Gastrocnemius medialis (tissue), 4 donors: ENCODE measurements around the gene PDGFC. TPM values are rescaled to one million over a fixed set of nuclear protein-coding genes. Genes with fewer than 3 reads are reported as not detected.

ENCODE experiments used
- ATAC-seq, 2 donors: fragments of 150-250 bp; one replicate each; pipeline ENCODE4 v1.9.1; 2016
- DNase-seq, 2 donors: peaks; one replicate each; pipeline ENCODE4 v3.0.0-alpha.2; 2019
- H3K27ac ChIP-seq, 4 donors: fragments of 200-600 bp; sonication (generic); 1 replicate in 1 of 4; 2 replicates in 3 of 4; pipeline ENCODE4 v1.5.1; 2016 to 2018; ENCODE audit warnings: mild to moderate bottlenecking in 2 of 4, moderate library complexity in 1 of 4
- H3K27me3 ChIP-seq, 3 donors: fragments of 200-600 bp; sonication (generic) in 2 of 3; 1 replicate in 1 of 3; 2 replicates in 2 of 3; pipeline versions ENCODE4 v1.5.1 to v1.6.0; 2016 to 2019; ENCODE audit warnings: mild to moderate bottlenecking in 1 of 3, moderate library complexity in 1 of 3
- H3K36me3 ChIP-seq, 2 donors: fragments of 200-600 bp; sonication (generic) in 1 of 2; one replicate each; pipeline ENCODE4 v1.5.1; 2017 to 2018
- H3K4me1 ChIP-seq, 2 donors: fragments of 200-600 bp; sonication (generic) in 1 of 2; one replicate each; pipeline ENCODE4 v1.5.1; 2016 to 2017; ENCODE audit warnings: mild to moderate bottlenecking in 2 of 2
- H3K4me3 ChIP-seq, 4 donors: fragments of 200-600 bp; sonication (generic) in 3 of 4; 1 replicate in 1 of 4; 2 replicates in 3 of 4; pipeline ENCODE4 v1.5.1; 2016 to 2019; ENCODE audit warnings: mild to moderate bottlenecking in 2 of 4
- H3K9me3 ChIP-seq, 3 donors: fragments of 200-600 bp; sonication (generic) in 2 of 3; 1 replicate in 1 of 3; 2 replicates in 2 of 3; pipeline ENCODE4 v1.5.1; 2016 to 2019
- CTCF ChIP-seq, 5 experiments: fragments of 450-650 bp in 3 of 5; fragments of 200-600 bp in 2 of 5; sonication (generic) in 2 of 5; IDR thresholded peaks in 4 of 5; conservative IDR thresholded peaks in 1 of 5; 1 replicate in 4 of 5; 2 replicates in 1 of 5; pipeline ENCODE4 v1.5.1; 2016 to 2019; ENCODE audit warnings: antibody characterized with exemption in 5 of 5, mild to moderate bottlenecking in 3 of 5, moderate library complexity in 3 of 5
- POLR2A ChIP-seq, 2 donors: fragments of 450-650 bp; IDR thresholded peaks; one replicate each; pipeline ENCODE4 v1.6.1; 2017; ENCODE audit warnings: antibody characterized with exemption in 2 of 2, mild to moderate bottlenecking in 2 of 2, moderate library complexity in 2 of 2
- in situ Hi-C, 4 donors: fragments of 200-750 bp; cut with MboI; loops; one replicate each; pipeline versions ENCODE4 v1.15.0 to v1.8.0; 2017; ENCODE audit warnings: low sequenced_read_pairs in 4 of 4
- intact Hi-C: fragments of 100-400 bp; cut with DNase I; formaldehyde crosslinking; loops from one replicate; pipeline ENCODE4 v1.15.1; 2023; ENCODE audit warnings: low total_unique reads
- total RNA-seq, 4 donors: library from RNA; depleted of rRNA; stranded (reverse); fragments of >200 nt; gene quantifications; one replicate each; pipeline versions ENCODE4 v1.1.0 to v1.2.3, GENCODE V29; 2016

PDGFC gene
- total RNA-seq, 4 donors from 2014 or later, result 4.4 to 10.7 (median 6.3) TPM

GRCh38 chr4:156764145-156764544, 207.5 kb downstream of the PDGFC start:
- DNase-seq (no peak), ATAC-seq (no peak)
- no peaks in the 10 kb centered on the region for H3K9me3 ChIP-seq
- H3K4me3 ChIP-seq, result no peak overlapping the region
- intact Hi-C loops (no loop called here), in situ Hi-C loops (no loop called here)
- no peak overlapping the region for H3K27ac ChIP-seq
- peaks cover 6 to 14% of the 10 kb centered on the region in 2 donors for H3K4me1 ChIP-seq
- no peak for TF ChIP-seq CTCF (IDR thresholded peaks at IDR 0.05 in 4 of 5, conservative IDR thresholded peaks at IDR 0.05 in 1 of 5)
- no peak for TF ChIP-seq POLR2A (IDR thresholded peaks at IDR 0.05)
- no peaks in the 10 kb centered on the region for H3K36me3 ChIP-seq
- H3K27me3 ChIP-seq, result no peaks in the 10 kb centered on the region

GRCh38 chr4:156763511-156763910, 208.1 kb downstream of the PDGFC start:
- intact Hi-C loops, result no loop called here
- in situ Hi-C loops, result no loop called here
- no peak for ATAC-seq
- TF ChIP-seq CTCF (IDR thresholded peaks at IDR 0.05 in 4 of 5, conservative IDR thresholded peaks at IDR 0.05 in 1 of 5) (no peak), POLR2A (IDR thresholded peaks at IDR 0.05) (no peak)
- no peaks in the 10 kb centered on the region for H3K27me3 ChIP-seq
- H3K9me3 ChIP-seq, result no peaks in the 10 kb centered on the region
- H3K4me3 ChIP-seq, result no peak overlapping the region
- no peaks in the 10 kb centered on the region for H3K36me3 ChIP-seq
- H3K27ac ChIP-seq, result no peak overlapping the region
- no peak for DNase-seq
- peaks cover 3 to 11% of the 10 kb centered on the region in 2 donors for H3K4me1 ChIP-seq

GRCh38 chr4:156762851-156763250, 208.7 kb downstream of the PDGFC start:
- Histone ChIP-seq H3K27ac (no peak overlapping the region), H3K4me3 (no peak overlapping the region), H3K4me1 (peaks cover 0 to 5% of the 10 kb centered on the region in 2 donors), H3K36me3 (no peaks in the 10 kb centered on the region), H3K9me3 (no peaks in the 10 kb centered on the region), H3K27me3 (no peaks in the 10 kb centered on the region)
- TF ChIP-seq CTCF (IDR thresholded peaks at IDR 0.05 in 4 of 5, conservative IDR thresholded peaks at IDR 0.05 in 1 of 5) (no peak), POLR2A (IDR thresholded peaks at IDR 0.05) (no peak)
- intact Hi-C loops (no loop called here), in situ Hi-C loops (no loop called here)
- DNase-seq (no peak), ATAC-seq (no peak)

GRCh38 chr4:156756118-156756517, 215.5 kb downstream of the PDGFC start:
- Histone ChIP-seq H3K36me3 (no peaks in the 10 kb centered on the region), H3K27ac (no peak overlapping the region), H3K4me3 (no peak overlapping the region), H3K9me3 (no peaks in the 10 kb centered on the region), H3K27me3 (no peaks in the 10 kb centered on the region), H3K4me1 (no peaks in the 10 kb centered on the region)
- in situ Hi-C loops, result no loop called here
- DNase-seq (no peak), ATAC-seq (no peak)
- intact Hi-C loops, result no loop called here
- TF ChIP-seq CTCF (IDR thresholded peaks at IDR 0.05 in 4 of 5, conservative IDR thresholded peaks at IDR 0.05 in 1 of 5) (no peak), POLR2A (IDR thresholded peaks at IDR 0.05) (no peak)
